ENCODE data around the gene NKAIN1. TPM values are rescaled to one million over a fixed set of nuclear protein-coding genes. Genes with fewer than 3 reads are reported as not detected.

NKAIN1 gene
- total RNA-seq, 1 experiment from 2014 or later, result 1.1 TPM

DNA sequence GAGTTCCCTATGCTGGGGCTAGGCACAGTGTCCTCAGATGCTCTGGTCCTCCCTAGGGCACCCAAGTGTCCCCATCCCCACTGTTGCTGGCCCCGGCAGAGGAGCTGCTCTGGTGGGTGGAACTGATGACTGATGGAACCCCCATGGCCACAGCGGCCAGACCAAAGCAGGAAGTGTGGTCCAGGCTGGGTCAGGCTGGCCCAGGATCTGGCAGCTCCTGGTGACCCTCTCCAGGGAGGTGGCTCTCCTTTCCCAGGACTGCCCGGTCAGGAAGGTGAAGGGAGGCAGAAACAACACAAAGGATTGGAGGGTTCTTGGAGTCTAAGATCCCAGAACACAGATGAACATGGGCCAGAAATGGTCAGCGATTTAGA, 1.1 kb downstream of the NKAIN1 start:
- RAD21 ChIA-PET (ENCODE audit: low non-redundant PET in 1 of 2, low total read pairs in 2 of 2, uncharacterized antibody in 2 of 2, unreplicated experiment in 2 of 2), result no interaction called here
- Histone ChIP-seq H3K4me3 (replicated peaks in 1 of 2; ENCODE audit: low read depth in 1 of 2, low read length in 2 of 2) (no peak overlapping the region), H3K27me3 (ENCODE audit: insufficient read depth, low read length) (peaks cover 14% of the 10 kb centered on the region), H4K20me1 (ENCODE audit: insufficient read depth) (no peaks in the 10 kb centered on the region), H2AFZ (ENCODE audit: low read depth, low read length, poor library complexity, severe bottlenecking) (no peak overlapping the region), H3K9me3 (ENCODE audit: control insufficient read depth in 1 of 2, insufficient read depth in 1 of 2, low read depth in 1 of 2, low read length in 2 of 2) (no peaks in the 10 kb centered on the region), H3K9me2 (ENCODE audit: insufficient read depth) (no peaks in the 10 kb centered on the region), H3K9ac (ENCODE audit: low read length) (no peak overlapping the region), H3K4me1 (ENCODE audit: control insufficient read depth in 1 of 2, insufficient read depth in 2 of 2, low read length in 2 of 2) (peaks cover 0 to 5% of the 10 kb centered on the region in 2 experiments; a peak in 1 of 4 replicates), H3K27ac (ENCODE audit: low read depth, low read length) (no peak overlapping the region), H3K79me2 (ENCODE audit: insufficient read depth, low read length) (no peaks in the 10 kb centered on the region), H3K36me3 (ENCODE audit: control insufficient read depth in 1 of 2, insufficient read depth in 2 of 2, low read length in 2 of 2) (no peaks in the 10 kb centered on the region), H3K4me2 (ENCODE audit: low read length) (peak overlapping the region; percentile 57)
- TF ChIP-seq TCF7L2 (IDR thresholded peaks at IDR 0.05; ENCODE audit: borderline replicate concordance, extremely low read depth, insufficient read depth, insufficient read length), result no peak
- no peak for TF ChIP-seq EGR1 (IDR thresholded peaks at IDR 0.05; ENCODE audit: low read depth)
- no peak for TF ChIP-seq SIN3A (IDR thresholded peaks at IDR 0.05; ENCODE audit: low read depth)
- TF ChIP-seq EZH2 (IDR thresholded peaks at IDR 0.05), result no peak
- TF ChIP-seq ZFX (IDR thresholded peaks at IDR 0.05), result no peak
- TF ChIP-seq, protein P1, sequence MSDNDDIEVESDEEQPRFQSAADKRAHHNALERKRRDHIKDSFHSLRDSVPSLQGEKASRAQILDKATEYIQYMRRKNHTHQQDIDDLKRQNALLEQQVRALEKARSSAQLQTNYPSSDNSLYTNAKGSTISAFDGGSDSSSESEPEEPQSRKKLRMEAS (IDR thresholded peaks at IDR 0.05), result no peak
- no peak for TF ChIP-seq POLR2A (IDR thresholded peaks at IDR 0.05; ENCODE audit: borderline replicate concordance, extremely low read depth, insufficient read depth, insufficient read length)
- no peak for TF ChIP-seq SP1 (IDR thresholded peaks at IDR 0.05; ENCODE audit: low read depth)
- TF ChIP-seq, protein P2, sequence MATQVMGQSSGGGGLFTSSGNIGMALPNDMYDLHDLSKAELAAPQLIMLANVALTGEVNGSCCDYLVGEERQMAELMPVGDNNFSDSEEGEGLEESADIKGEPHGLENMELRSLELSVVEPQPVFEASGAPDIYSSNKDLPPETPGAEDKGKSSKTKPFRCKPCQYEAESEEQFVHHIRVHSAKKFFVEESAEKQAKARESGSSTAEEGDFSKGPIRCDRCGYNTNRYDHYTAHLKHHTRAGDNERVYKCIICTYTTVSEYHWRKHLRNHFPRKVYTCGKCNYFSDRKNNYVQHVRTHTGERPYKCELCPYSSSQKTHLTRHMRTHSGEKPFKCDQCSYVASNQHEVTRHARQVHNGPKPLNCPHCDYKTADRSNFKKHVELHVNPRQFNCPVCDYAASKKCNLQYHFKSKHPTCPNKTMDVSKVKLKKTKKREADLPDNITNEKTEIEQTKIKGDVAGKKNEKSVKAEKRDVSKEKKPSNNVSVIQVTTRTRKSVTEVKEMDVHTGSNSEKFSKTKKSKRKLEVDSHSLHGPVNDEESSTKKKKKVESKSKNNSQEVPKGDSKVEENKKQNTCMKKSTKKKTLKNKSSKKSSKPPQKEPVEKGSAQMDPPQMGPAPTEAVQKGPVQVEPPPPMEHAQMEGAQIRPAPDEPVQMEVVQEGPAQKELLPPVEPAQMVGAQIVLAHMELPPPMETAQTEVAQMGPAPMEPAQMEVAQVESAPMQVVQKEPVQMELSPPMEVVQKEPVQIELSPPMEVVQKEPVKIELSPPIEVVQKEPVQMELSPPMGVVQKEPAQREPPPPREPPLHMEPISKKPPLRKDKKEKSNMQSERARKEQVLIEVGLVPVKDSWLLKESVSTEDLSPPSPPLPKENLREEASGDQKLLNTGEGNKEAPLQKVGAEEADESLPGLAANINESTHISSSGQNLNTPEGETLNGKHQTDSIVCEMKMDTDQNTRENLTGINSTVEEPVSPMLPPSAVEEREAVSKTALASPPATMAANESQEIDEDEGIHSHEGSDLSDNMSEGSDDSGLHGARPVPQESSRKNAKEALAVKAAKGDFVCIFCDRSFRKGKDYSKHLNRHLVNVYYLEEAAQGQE (IDR thresholded peaks at IDR 0.05; ENCODE audit: low read depth), result no peak
- TF ChIP-seq CEBPB (IDR thresholded peaks at IDR 0.05; ENCODE audit: low read depth), result no peak
- TF ChIP-seq, protein P3, sequence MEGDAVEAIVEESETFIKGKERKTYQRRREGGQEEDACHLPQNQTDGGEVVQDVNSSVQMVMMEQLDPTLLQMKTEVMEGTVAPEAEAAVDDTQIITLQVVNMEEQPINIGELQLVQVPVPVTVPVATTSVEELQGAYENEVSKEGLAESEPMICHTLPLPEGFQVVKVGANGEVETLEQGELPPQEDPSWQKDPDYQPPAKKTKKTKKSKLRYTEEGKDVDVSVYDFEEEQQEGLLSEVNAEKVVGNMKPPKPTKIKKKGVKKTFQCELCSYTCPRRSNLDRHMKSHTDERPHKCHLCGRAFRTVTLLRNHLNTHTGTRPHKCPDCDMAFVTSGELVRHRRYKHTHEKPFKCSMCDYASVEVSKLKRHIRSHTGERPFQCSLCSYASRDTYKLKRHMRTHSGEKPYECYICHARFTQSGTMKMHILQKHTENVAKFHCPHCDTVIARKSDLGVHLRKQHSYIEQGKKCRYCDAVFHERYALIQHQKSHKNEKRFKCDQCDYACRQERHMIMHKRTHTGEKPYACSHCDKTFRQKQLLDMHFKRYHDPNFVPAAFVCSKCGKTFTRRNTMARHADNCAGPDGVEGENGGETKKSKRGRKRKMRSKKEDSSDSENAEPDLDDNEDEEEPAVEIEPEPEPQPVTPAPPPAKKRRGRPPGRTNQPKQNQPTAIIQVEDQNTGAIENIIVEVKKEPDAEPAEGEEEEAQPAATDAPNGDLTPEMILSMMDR (IDR thresholded peaks at IDR 0.05 in 2 of 3, conservative IDR thresholded peaks at IDR 0.05 in 1 of 3; ENCODE audit: borderline replicate concordance in 1 of 3, insufficient read depth in 1 of 3, low read depth in 2 of 3, low read length in 2 of 3), result no peak
- TF ChIP-seq SRF (IDR thresholded peaks at IDR 0.05; ENCODE audit: low read depth), result no peak
- no peak for TF ChIP-seq YY1 (IDR thresholded peaks at IDR 0.05; ENCODE audit: extremely low read depth, insufficient replicate concordance, low read depth, low read length)
- no peak for TF ChIP-seq EZH2phosphoT487 (IDR thresholded peaks at IDR 0.05; ENCODE audit: borderline replicate concordance)
- no peak for TF ChIP-seq RAD21 (IDR thresholded peaks at IDR 0.05; ENCODE audit: low read depth)
- TF ChIP-seq, protein P4, sequence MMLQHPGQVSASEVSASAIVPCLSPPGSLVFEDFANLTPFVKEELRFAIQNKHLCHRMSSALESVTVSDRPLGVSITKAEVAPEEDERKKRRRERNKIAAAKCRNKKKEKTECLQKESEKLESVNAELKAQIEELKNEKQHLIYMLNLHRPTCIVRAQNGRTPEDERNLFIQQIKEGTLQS (IDR thresholded peaks at IDR 0.05), result no peak
- TF ChIP-seq FOSL1 (IDR thresholded peaks at IDR 0.05; ENCODE audit: low read depth), result no peak
- no peak for TF ChIP-seq ELF1 (IDR thresholded peaks at IDR 0.05; ENCODE audit: borderline replicate concordance, low read depth)
- TF ChIP-seq, protein P5, sequence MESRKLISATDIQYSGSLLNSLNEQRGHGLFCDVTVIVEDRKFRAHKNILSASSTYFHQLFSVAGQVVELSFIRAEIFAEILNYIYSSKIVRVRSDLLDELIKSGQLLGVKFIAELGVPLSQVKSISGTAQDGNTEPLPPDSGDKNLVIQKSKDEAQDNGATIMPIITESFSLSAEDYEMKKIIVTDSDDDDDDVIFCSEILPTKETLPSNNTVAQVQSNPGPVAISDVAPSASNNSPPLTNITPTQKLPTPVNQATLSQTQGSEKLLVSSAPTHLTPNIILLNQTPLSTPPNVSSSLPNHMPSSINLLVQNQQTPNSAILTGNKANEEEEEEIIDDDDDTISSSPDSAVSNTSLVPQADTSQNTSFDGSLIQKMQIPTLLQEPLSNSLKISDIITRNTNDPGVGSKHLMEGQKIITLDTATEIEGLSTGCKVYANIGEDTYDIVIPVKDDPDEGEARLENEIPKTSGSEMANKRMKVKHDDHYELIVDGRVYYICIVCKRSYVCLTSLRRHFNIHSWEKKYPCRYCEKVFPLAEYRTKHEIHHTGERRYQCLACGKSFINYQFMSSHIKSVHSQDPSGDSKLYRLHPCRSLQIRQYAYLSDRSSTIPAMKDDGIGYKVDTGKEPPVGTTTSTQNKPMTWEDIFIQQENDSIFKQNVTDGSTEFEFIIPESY (IDR thresholded peaks at IDR 0.05; ENCODE audit: extremely low read depth, insufficient replicate concordance, low read length), result no peak
- ATAC-seq (0 out of 2 replicates have a peak, but pooled peaks have one; percentile 18), DNase-seq (ENCODE audit: low read depth, low spot score) (no peak)
- POLR2A ChIA-PET, result interaction anchor here (0.7 kb wide), 1 partner anchor 84 kb away, joined by 3 read pairs; no protein-coding TSS in a partner anchor
- no TSS peak for BruUV-seq (replicated peaks)
- CTCF ChIA-PET, result no interaction called here
- intact Hi-C loops (cut with micrococcal nuclease), result no loop called here
